T-helper 2 cell treated with Interferon-gamma antibody and Interleukin-4, amounts not matched to agents 5 μg/mL and 100 μg/mL, for 36 hours (primary cell): ENCODE data around the gene ABHD16A.

Source experiments
- DNase-seq: peaks from one replicate; pipeline ENCODE4 v3.0.0; 2021; ENCODE audit warnings: low spot score
- H3K27ac Mint-ChIP-seq: one replicate; pipeline ENCODE4 v1.8.0; 2021; ENCODE audit warnings: mild to moderate bottlenecking, mixed read lengths
- H3K27me3 Mint-ChIP-seq: one replicate; pipeline ENCODE4 v1.8.0; 2021; ENCODE audit warnings: low read depth, mixed read lengths
- H3K36me3 Mint-ChIP-seq: one replicate; pipeline ENCODE4 v1.8.0; 2021; ENCODE audit warnings: low read depth, mixed read lengths
- H3K4me1 Mint-ChIP-seq: one replicate; pipeline ENCODE4 v1.8.0; 2021; ENCODE audit warnings: low read depth, mixed read lengths
- H3K4me3 Mint-ChIP-seq: one replicate; pipeline ENCODE4 v1.8.0; 2022; ENCODE audit warnings: mild to moderate bottlenecking, moderate library complexity, mixed read lengths
- H3K9me3 Mint-ChIP-seq: one replicate; pipeline ENCODE4 v1.8.0; 2021; ENCODE audit warnings: mixed read lengths

The ABHD16A gene

GRCh38 chr6:31702819-31703716 is at the start of gene ABHD16A:
TSS of gene ABHD16A (minus strand) at chr6:31703324. CDS start at chr6:31703281, 43 bp downstream.
- Mint-ChIP-seq H3K4me3 (peak within 1 kb of the TSS; percentile 98), H3K36me3 (peaks cover 19% of the 10 kb centered on the region), H3K27me3 (peaks cover 2% of the 10 kb centered on the region), H3K9me3 (no peaks in the 10 kb centered on the region), H3K27ac (peak within 1 kb of the TSS; percentile 97), H3K4me1 (peaks cover 16% of the 10 kb centered on the region)
- DNase-seq, result peak; percentile 95

- Mint-ChIP-seq H3K27ac (no peak overlapping the region), H3K4me1 (peaks cover 2% of the 10 kb centered on the region), H3K9me3 (no peaks in the 10 kb centered on the region), H3K36me3 (peaks cover 14% of the 10 kb centered on the region), H3K4me3 (no peak overlapping the region), H3K27me3 (no peaks in the 10 kb centered on the region)
- DNase-seq, result no peak
These were observed 49.7 kb upstream of the ABHD16A start for GRCh38 chr6:31752739-31753319.

- H3K27me3 Mint-ChIP-seq, result no peaks in the 10 kb centered on the region
- no peak overlapping the region for H3K27ac Mint-ChIP-seq
- H3K4me1 Mint-ChIP-seq, result peaks cover 2% of the 10 kb centered on the region
- no peak overlapping the region for H3K4me3 Mint-ChIP-seq
- peaks cover 22% of the 10 kb centered on the region for H3K36me3 Mint-ChIP-seq
- DNase-seq, result no peak
- H3K9me3 Mint-ChIP-seq, result no peaks in the 10 kb centered on the region
These were observed 47.4 kb upstream of the ABHD16A start for GRCh38 chr6:31750411-31751022.

- Mint-ChIP-seq H3K4me3 (no peak overlapping the region), H3K27me3 (no peaks in the 10 kb centered on the region), H3K27ac (no peak overlapping the region)
These were observed 46.3 kb upstream of the ABHD16A start for GRCh38 chr6:31749301-31750036.

GRCh38 chr6:31744422-31744821 is 41.3 kb upstream of the ABHD16A start:
- DNase-seq, result no peak
- no peaks in the 10 kb centered on the region for H3K27me3 Mint-ChIP-seq
- peak overlapping the region; percentile 9 for H3K27ac Mint-ChIP-seq
- peaks cover 42% of the 10 kb centered on the region for H3K36me3 Mint-ChIP-seq
- H3K9me3 Mint-ChIP-seq, result no peaks in the 10 kb centered on the region
- H3K4me1 Mint-ChIP-seq, result peaks cover 22% of the 10 kb centered on the region
- H3K4me3 Mint-ChIP-seq, result no peak overlapping the region

More at GRCh38 chr6:31749301-31750036, 46.3 kb upstream of the ABHD16A start:
- Mint-ChIP-seq H3K4me1 (peaks cover 3% of the 10 kb centered on the region), H3K9me3 (no peaks in the 10 kb centered on the region), H3K36me3 (peaks cover 28% of the 10 kb centered on the region)
- DNase-seq, result no peak

GRCh38 chr6:31742894-31743293 is 39.8 kb upstream of the ABHD16A start:
- Mint-ChIP-seq H3K9me3 (no peaks in the 10 kb centered on the region), H3K27ac (peak overlapping the region; percentile 12), H3K27me3 (no peaks in the 10 kb centered on the region), H3K4me3 (no peak overlapping the region), H3K4me1 (peaks cover 36% of the 10 kb centered on the region), H3K36me3 (peaks cover 36% of the 10 kb centered on the region)
- no peak for DNase-seq

- DNase-seq, result no peak
- peak overlapping the region; percentile 95 for H3K4me3 Mint-ChIP-seq
- H3K4me1 Mint-ChIP-seq, result peaks cover 46% of the 10 kb centered on the region
These were observed 38.7 kb upstream of the ABHD16A start for GRCh38 chr6:31741815-31742214.

GRCh38 chr6:31740397-31741223 is 37.5 kb upstream of the ABHD16A start:
- peak overlapping the region; percentile 95 for H3K4me3 Mint-ChIP-seq

More at GRCh38 chr6:31741815-31742214, 38.7 kb upstream of the ABHD16A start:
- Mint-ChIP-seq H3K27ac (peak overlapping the region; percentile 77), H3K36me3 (peaks cover 30% of the 10 kb centered on the region), H3K9me3 (no peaks in the 10 kb centered on the region), H3K27me3 (no peaks in the 10 kb centered on the region)

GRCh38 chr6:31739639-31740396 is 36.7 kb upstream of the ABHD16A start, which contains the start of gene MSH5:
TSS of gene MSH5 (plus strand) at chr6:31740005. CDS start at chr6:31740467, 462 bp downstream.
- Mint-ChIP-seq H3K9me3 (no peaks in the 10 kb centered on the region), H3K27me3 (no peaks in the 10 kb centered on the region), H3K4me1 (peaks cover 49% of the 10 kb centered on the region), H3K36me3 (peaks cover 37% of the 10 kb centered on the region), H3K4me3 (peak within 1 kb of the TSS; percentile 95), H3K27ac (peak within 1 kb of the TSS; percentile 97)
- DNase-seq, result peak; percentile 98

More at GRCh38 chr6:31740397-31741223, 37.5 kb upstream of the ABHD16A start:
- peaks cover 49% of the 10 kb centered on the region for H3K4me1 Mint-ChIP-seq
- no peaks in the 10 kb centered on the region for H3K9me3 Mint-ChIP-seq
- peaks cover 34% of the 10 kb centered on the region for H3K36me3 Mint-ChIP-seq
- H3K27ac Mint-ChIP-seq, result peak overlapping the region; percentile 97
- no peaks in the 10 kb centered on the region for H3K27me3 Mint-ChIP-seq
- DNase-seq, result no peak

- Mint-ChIP-seq H3K27me3 (no peaks in the 10 kb centered on the region), H3K36me3 (peaks cover 44% of the 10 kb centered on the region), H3K4me1 (peaks cover 54% of the 10 kb centered on the region), H3K4me3 (peak overlapping the region; percentile 95), H3K9me3 (no peaks in the 10 kb centered on the region), H3K27ac (peak overlapping the region; percentile 97)
- DNase-seq, result peak; percentile 71
These were observed 35.2 kb upstream of the ABHD16A start for GRCh38 chr6:31737991-31738979.

GRCh38 chr6:31737315-31737990 is 34.3 kb upstream of the ABHD16A start:
- Mint-ChIP-seq H3K27me3 (no peaks in the 10 kb centered on the region), H3K36me3 (peaks cover 44% of the 10 kb centered on the region), H3K27ac (peak overlapping the region; percentile 97), H3K4me3 (peak overlapping the region; percentile 95), H3K4me1 (peaks cover 54% of the 10 kb centered on the region), H3K9me3 (no peaks in the 10 kb centered on the region)
- DNase-seq, result peak; percentile 8
